ENCODE data around the gene GALNT9. TPM values are rescaled to one million over a fixed set of nuclear protein-coding genes. Genes with fewer than 3 reads are reported as not detected.
"Not testable (repeated sequence)": the region's sequence is repeated elsewhere in the genome, so short reads cannot be mapped to it uniquely, and the experiment has no call there.

Gene GALNT9
- total RNA-seq, 1 donor from 2014 or later, result 2.1 TPM

DNA sequence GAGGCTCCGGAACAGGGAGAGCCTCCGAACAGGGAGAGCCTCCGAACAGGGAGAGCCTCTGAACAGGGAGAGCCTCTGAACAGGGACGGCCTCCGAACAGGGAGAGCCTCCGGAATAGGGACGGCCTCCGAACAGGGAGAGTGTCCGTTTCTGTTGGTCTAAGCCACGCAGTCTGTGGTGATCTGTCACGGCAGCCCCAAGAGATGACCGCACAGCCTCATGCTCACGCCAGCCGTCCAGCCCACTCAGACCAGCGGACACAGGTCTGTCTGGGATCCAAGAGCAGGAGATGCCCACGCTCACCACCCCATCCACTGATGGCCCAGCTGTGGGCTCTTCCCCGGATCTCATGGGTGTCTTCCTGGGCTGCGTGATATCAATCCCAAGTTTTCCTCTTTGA lies 33.3 kb downstream of the GALNT9 start:
- Histone ChIP-seq H3K9me3 (ENCODE audit: insufficient read depth, low read depth, low read length) (peaks cover 4% of the 10 kb centered on the region), H3K4me2 (ENCODE audit: low read length) (no peak overlapping the region), H3K9ac (ENCODE audit: low read length) (no peak overlapping the region), H3K79me2 (ENCODE audit: insufficient read depth, low read length) (no peaks in the 10 kb centered on the region), H4K20me1 (ENCODE audit: insufficient read depth, low read length) (no peaks in the 10 kb centered on the region), H2AFZ (ENCODE audit: low read depth, low read length) (no peak overlapping the region), H3K4me1 (ENCODE audit: insufficient read depth, low read length) (no peaks in the 10 kb centered on the region), H3K27me3 (ENCODE audit: insufficient read depth, low read length) (no peaks in the 10 kb centered on the region), H3K36me3 (ENCODE audit: insufficient read depth, low read length) (no peaks in the 10 kb centered on the region), H3K4me3 (ENCODE audit: insufficient read depth, low read depth, low read length) (no peak overlapping the region), H3K27ac (ENCODE audit: low read depth, low read length) (no peak overlapping the region)
- Mint-ChIP-seq H3K4me1 (ENCODE audit: low read depth, unreplicated experiment) (no peaks in the 10 kb centered on the region), H3K27ac (ENCODE audit: unreplicated experiment) (no peak overlapping the region), H3K9me3 (ENCODE audit: unreplicated experiment) (peaks cover 2% of the 10 kb centered on the region), H3K36me3 (ENCODE audit: low read depth, unreplicated experiment) (peaks cover 4% of the 10 kb centered on the region), H3K4me3 (ENCODE audit: unreplicated experiment) (no peak overlapping the region), H3K27me3 (ENCODE audit: low read depth, unreplicated experiment) (peaks cover 37% of the 10 kb centered on the region)
- DNase-seq (ENCODE audit: low read depth) (no peak), FAIRE-seq (no peak)
- no peak for TF ChIP-seq EZH2 (IDR thresholded peaks at IDR 0.05; ENCODE audit: insufficient read depth, low read length)
- TF ChIP-seq, protein P1, sequence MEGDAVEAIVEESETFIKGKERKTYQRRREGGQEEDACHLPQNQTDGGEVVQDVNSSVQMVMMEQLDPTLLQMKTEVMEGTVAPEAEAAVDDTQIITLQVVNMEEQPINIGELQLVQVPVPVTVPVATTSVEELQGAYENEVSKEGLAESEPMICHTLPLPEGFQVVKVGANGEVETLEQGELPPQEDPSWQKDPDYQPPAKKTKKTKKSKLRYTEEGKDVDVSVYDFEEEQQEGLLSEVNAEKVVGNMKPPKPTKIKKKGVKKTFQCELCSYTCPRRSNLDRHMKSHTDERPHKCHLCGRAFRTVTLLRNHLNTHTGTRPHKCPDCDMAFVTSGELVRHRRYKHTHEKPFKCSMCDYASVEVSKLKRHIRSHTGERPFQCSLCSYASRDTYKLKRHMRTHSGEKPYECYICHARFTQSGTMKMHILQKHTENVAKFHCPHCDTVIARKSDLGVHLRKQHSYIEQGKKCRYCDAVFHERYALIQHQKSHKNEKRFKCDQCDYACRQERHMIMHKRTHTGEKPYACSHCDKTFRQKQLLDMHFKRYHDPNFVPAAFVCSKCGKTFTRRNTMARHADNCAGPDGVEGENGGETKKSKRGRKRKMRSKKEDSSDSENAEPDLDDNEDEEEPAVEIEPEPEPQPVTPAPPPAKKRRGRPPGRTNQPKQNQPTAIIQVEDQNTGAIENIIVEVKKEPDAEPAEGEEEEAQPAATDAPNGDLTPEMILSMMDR (IDR thresholded peaks at IDR 0.05; ENCODE audit: insufficient read depth, low read depth, low read length), result no peak

DNA sequence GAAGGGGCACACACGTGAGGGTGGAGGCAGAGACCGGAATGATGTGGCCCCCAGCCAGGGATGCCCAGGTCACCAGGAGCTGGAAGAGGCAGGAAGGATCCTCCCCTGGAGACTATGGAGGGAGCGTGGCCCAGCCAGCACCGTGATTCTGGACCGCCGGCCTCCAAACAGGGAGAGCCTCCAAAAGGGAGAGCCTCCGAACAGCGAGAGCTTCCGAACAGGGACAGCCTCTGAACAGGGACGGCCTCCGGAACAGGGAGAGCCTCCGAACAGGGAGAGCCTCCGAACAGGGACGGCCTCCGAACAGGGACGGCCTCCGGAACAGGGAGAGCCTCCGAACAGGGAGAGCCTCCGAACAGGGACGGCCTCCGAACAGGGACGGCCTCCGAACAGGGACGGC lies 33.8 kb downstream of the GALNT9 start:
- not testable (repeated sequence) for H4K20me1 ChIP-seq (ENCODE audit: insufficient read depth, low read length); H3K9me3 Mint-ChIP-seq (ENCODE audit: unreplicated experiment); H3K4me1 Mint-ChIP-seq (ENCODE audit: low read depth, unreplicated experiment); H3K27ac Mint-ChIP-seq (ENCODE audit: unreplicated experiment); H3K4me3 Mint-ChIP-seq (ENCODE audit: unreplicated experiment); DNase-seq (ENCODE audit: low read depth); FAIRE-seq; H3K27me3 ChIP-seq (ENCODE audit: insufficient read depth, low read length); H3K9ac ChIP-seq (ENCODE audit: low read length); H3K4me1 ChIP-seq (ENCODE audit: insufficient read depth, low read length); H3K36me3 Mint-ChIP-seq (ENCODE audit: low read depth, unreplicated experiment); H3K9me3 ChIP-seq (ENCODE audit: insufficient read depth, low read depth, low read length); H3K79me2 ChIP-seq (ENCODE audit: insufficient read depth, low read length); H3K4me3 ChIP-seq (ENCODE audit: insufficient read depth, low read depth, low read length); H3K4me2 ChIP-seq (ENCODE audit: low read length); H2AFZ ChIP-seq (ENCODE audit: low read depth, low read length); H3K27ac ChIP-seq (ENCODE audit: low read depth, low read length); H3K36me3 ChIP-seq (ENCODE audit: insufficient read depth, low read length)
- H3K27me3 Mint-ChIP-seq (ENCODE audit: low read depth, unreplicated experiment), result peaks cover 32% of the 10 kb centered on the region

DNA sequence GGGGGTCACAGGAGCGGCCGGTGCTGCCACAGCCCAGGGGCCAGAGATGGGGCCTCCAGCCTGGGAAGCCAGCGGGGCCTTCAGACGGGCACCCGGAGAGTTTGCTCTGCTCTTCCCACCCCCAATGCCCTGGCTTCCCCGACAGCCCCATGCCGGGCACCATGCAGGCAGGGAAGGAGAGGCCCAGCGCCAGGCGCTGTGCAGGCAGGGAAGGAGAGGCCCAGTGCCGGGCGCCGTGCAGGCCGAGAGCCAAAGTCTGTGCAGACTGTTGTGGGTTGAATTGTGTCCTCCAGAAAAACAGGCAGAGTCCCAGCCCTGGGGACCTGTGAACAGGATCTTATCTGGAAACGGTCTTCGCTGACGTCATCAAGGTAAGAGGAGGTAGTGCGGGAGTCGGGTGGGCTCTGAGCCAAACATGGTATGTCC lies 34.3 kb downstream of the GALNT9 start:
- H3K27ac Mint-ChIP-seq (ENCODE audit: unreplicated experiment), result no peak overlapping the region
- H3K4me1 Mint-ChIP-seq (ENCODE audit: low read depth, unreplicated experiment), result no peaks in the 10 kb centered on the region
- no peak overlapping the region for H3K4me2 ChIP-seq (ENCODE audit: low read length)
- TF ChIP-seq EZH2 (IDR thresholded peaks at IDR 0.05; ENCODE audit: insufficient read depth, low read length), result no peak
- TF ChIP-seq, protein P1 (IDR thresholded peaks at IDR 0.05; ENCODE audit: insufficient read depth, low read depth, low read length), result no peak
- DNase-seq (ENCODE audit: low read depth) (no peak), FAIRE-seq (no peak)
- H3K36me3 ChIP-seq (ENCODE audit: insufficient read depth, low read length), result no peaks in the 10 kb centered on the region
- peaks cover 4% of the 10 kb centered on the region for H3K36me3 Mint-ChIP-seq (ENCODE audit: low read depth, unreplicated experiment)
- H3K4me3 Mint-ChIP-seq (ENCODE audit: unreplicated experiment), result no peak overlapping the region
- peaks cover 2% of the 10 kb centered on the region for H3K9me3 Mint-ChIP-seq (ENCODE audit: unreplicated experiment)
- H3K27ac ChIP-seq (ENCODE audit: low read depth, low read length), result no peak overlapping the region
- H3K27me3 ChIP-seq (ENCODE audit: insufficient read depth, low read length), result no peaks in the 10 kb centered on the region
- H3K79me2 ChIP-seq (ENCODE audit: insufficient read depth, low read length), result no peaks in the 10 kb centered on the region
- no peaks in the 10 kb centered on the region for H4K20me1 ChIP-seq (ENCODE audit: insufficient read depth, low read length)
- no peak overlapping the region for H3K9ac ChIP-seq (ENCODE audit: low read length)
- H3K4me3 ChIP-seq (ENCODE audit: insufficient read depth, low read depth, low read length), result no peak overlapping the region
- no peaks in the 10 kb centered on the region for H3K4me1 ChIP-seq (ENCODE audit: insufficient read depth, low read length)
- peaks cover 31% of the 10 kb centered on the region for H3K27me3 Mint-ChIP-seq (ENCODE audit: low read depth, unreplicated experiment)
- H2AFZ ChIP-seq (ENCODE audit: low read depth, low read length), result no peak overlapping the region
- H3K9me3 ChIP-seq (ENCODE audit: insufficient read depth, low read depth, low read length), result peaks cover 6% of the 10 kb centered on the region

Measured in astrocyte (in vitro differentiated cells and primary cell).